Skeletal muscle tissue (tissue), 4 donors: ENCODE data around the gene MOSMO. TPM values are rescaled to one million over a fixed set of nuclear protein-coding genes. Genes with fewer than 3 reads are reported as not detected.

Source experiments
- H3K27ac ChIP-seq: one replicate; pipeline ENCODE4 v1.7.0; 2013; ENCODE audit warnings: mild to moderate bottlenecking, low read depth, low read length, inconsistent platforms
- H3K27me3 ChIP-seq, 3 donors: one replicate each; pipeline ENCODE4 v1.7.0; 2013; ENCODE audit warnings: low read length in 3 of 3; ENCODE audit not compliant: control insufficient read depth in 3 of 3, insufficient read depth in 3 of 3
- H3K36me3 ChIP-seq, 3 donors: one replicate each; pipeline ENCODE4 v1.7.0; 2013; ENCODE audit warnings: low read length in 3 of 3; ENCODE audit not compliant: control insufficient read depth in 3 of 3, insufficient read depth in 3 of 3
- H3K4me1 ChIP-seq, 3 donors: one replicate each; pipeline ENCODE4 v1.7.0; 2013; ENCODE audit warnings: low read length in 3 of 3, mild to moderate bottlenecking in 3 of 3; ENCODE audit not compliant: control insufficient read depth in 3 of 3, insufficient read depth in 3 of 3
- H3K4me3 ChIP-seq, 3 donors: one replicate each; pipeline ENCODE4 v1.7.0; 2013; ENCODE audit warnings: low read length in 3 of 3
- H3K9ac ChIP-seq, 3 donors: one replicate each; pipeline ENCODE4 v1.7.0; 2013; ENCODE audit warnings: low read length in 3 of 3, mild to moderate bottlenecking in 3 of 3, moderate library complexity in 2 of 3, low read depth in 1 of 3
- H3K9me3 ChIP-seq, 3 donors: one replicate each; pipeline ENCODE4 v1.7.0; 2013; ENCODE audit warnings: low read length in 3 of 3; ENCODE audit not compliant: control insufficient read depth in 3 of 3
- total RNA-seq: library from RNA; depleted of rRNA; stranded (reverse); fragments of >200 nt; gene quantifications from one replicate; pipeline ENCODE4 v1.2.3, GENCODE V29; 2014
- donor health status: Osteomylitis.

MOSMO gene
- total RNA-seq, 1 donor from 2014 or later: 14.1 TPM

GRCh38 chr16:22055881-22056280 is 48.0 kb downstream of the MOSMO start:
- Histone ChIP-seq H3K9me3 (no peaks in the 10 kb centered on the region), H3K27me3 (no peaks in the 10 kb centered on the region), H3K4me3 (no peak overlapping the region), H3K4me1 (no peaks in the 10 kb centered on the region), H3K9ac (no peak overlapping the region), H3K27ac (no peak overlapping the region), H3K36me3 (no peaks in the 10 kb centered on the region)

GRCh38 chr16:22063888-22064467 is 56.1 kb downstream of the MOSMO start:
- Histone ChIP-seq H3K36me3 (peaks cover 0 to 2% (median 0%) of the 10 kb centered on the region in 3 donors), H3K9me3 (no peaks in the 10 kb centered on the region), H3K27me3 (no peaks in the 10 kb centered on the region), H3K4me3 (no peak overlapping the region), H3K9ac (no peak overlapping the region), H3K4me1 (no peaks in the 10 kb centered on the region), H3K27ac (no peak overlapping the region)

GRCh38 chr16:22065252-22065651 is 57.3 kb downstream of the MOSMO start:
- H3K4me3 ChIP-seq: no peak overlapping the region

DNA sequence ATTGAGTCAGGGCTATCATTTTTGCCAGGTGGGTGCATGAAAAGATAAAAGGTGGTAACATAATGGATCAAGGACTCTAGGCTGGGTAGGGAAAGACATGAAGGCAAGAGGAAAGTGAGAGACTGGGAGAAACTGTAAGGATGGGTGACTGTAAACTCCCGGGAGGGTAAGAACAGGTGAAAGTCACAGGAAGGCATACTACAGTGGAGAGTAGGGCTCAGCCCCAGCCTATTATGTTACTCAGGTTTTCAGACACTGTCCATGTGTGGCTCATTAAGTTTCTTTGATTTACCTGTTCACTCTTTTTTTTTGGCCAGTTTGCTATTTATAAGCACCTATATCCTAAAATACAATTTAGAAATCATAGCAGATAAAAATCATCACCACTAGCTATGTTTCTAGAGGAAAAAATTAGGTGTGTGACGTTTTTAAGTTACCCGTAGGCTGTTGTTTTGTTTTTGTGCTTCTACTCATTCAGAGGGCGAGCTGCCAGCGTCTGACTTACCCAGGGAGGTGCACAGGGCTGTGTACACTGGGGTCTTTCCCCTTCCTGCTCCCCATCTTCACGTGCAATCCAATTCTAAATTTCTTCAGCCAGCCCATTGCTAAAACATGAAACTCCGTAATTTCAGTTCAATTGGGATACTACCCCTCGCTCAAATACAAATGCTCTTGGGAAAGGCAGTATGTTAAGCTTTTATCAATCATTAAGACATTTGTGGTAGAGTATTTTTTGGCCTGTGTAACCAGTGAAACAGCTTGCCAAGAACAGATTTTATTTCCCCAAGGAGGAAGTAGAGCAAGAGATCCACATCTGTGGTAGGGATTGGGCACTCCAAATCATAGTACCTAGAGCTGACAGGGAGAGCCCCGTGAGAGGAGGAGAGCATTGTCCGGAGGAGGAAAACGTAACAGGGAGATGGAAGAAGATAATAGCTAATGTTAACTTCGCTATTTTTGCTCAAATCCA is 62.7 kb downstream of the MOSMO start:
- Histone ChIP-seq H3K9ac (no peak overlapping the region), H3K27ac (no peak overlapping the region), H3K4me3 (no peak overlapping the region)

More at GRCh38 chr16:22065252-22065651, 57.3 kb downstream of the MOSMO start:
- Histone ChIP-seq H3K4me1 (peaks cover under 1 to 1% (median under 1%) of the 10 kb centered on the region in 3 donors), H3K27ac (no peak overlapping the region), H3K36me3 (peaks cover 0 to 2% (median 0%) of the 10 kb centered on the region in 3 donors), H3K9ac (no peak overlapping the region), H3K9me3 (no peaks in the 10 kb centered on the region), H3K27me3 (no peaks in the 10 kb centered on the region)

GRCh38 chr16:22071331-22071910 is 63.5 kb downstream of the MOSMO start:
- peaks cover 3 to 11% (median 7%) of the 10 kb centered on the region in 3 donors for H3K4me1 ChIP-seq
- H3K36me3 ChIP-seq: peaks cover 0 to under 1% (median 0%) of the 10 kb centered on the region in 3 donors
- no peak overlapping the region for H3K9ac ChIP-seq
- H3K27ac ChIP-seq: no peak overlapping the region
- H3K9me3 ChIP-seq: no peaks in the 10 kb centered on the region
- H3K27me3 ChIP-seq: no peaks in the 10 kb centered on the region
- H3K4me3 ChIP-seq: no peak overlapping the region

More for the DNA sequence above, 62.7 kb downstream of the MOSMO start:
- Histone ChIP-seq H3K4me1 (peaks cover 3 to 11% (median 7%) of the 10 kb centered on the region in 3 donors), H3K9me3 (no peaks in the 10 kb centered on the region), H3K36me3 (peaks cover 0 to 2% (median 0%) of the 10 kb centered on the region in 3 donors), H3K27me3 (no peaks in the 10 kb centered on the region)

DNA sequence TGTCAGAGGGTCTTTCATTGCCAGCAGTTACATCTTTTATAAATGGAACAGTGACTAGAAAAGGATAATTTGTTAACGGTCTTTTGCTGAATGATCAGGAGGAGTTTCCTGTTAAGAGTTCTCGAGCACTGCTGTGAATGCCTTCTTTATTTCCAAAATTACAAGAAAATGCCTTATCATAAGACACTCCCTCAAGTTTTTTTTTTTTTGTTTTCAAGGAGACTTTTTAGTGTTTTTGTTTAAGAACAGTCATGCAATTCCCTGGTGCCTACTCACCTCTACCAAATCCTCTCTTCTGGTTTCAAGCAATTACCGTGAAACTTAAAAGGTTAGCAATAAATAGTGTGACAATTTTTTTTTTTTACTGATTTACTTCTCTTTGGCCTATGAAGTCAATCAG is 65.4 kb downstream of the MOSMO start:
- no peak overlapping the region for H3K9ac ChIP-seq
- peaks cover 3 to 11% (median 7%) of the 10 kb centered on the region in 3 donors for H3K4me1 ChIP-seq
- no peaks in the 10 kb centered on the region for H3K27me3 ChIP-seq
- no peak overlapping the region for H3K27ac ChIP-seq
- no peak overlapping the region for H3K4me3 ChIP-seq
- no peaks in the 10 kb centered on the region for H3K36me3 ChIP-seq
- no peaks in the 10 kb centered on the region for H3K9me3 ChIP-seq

DNA sequence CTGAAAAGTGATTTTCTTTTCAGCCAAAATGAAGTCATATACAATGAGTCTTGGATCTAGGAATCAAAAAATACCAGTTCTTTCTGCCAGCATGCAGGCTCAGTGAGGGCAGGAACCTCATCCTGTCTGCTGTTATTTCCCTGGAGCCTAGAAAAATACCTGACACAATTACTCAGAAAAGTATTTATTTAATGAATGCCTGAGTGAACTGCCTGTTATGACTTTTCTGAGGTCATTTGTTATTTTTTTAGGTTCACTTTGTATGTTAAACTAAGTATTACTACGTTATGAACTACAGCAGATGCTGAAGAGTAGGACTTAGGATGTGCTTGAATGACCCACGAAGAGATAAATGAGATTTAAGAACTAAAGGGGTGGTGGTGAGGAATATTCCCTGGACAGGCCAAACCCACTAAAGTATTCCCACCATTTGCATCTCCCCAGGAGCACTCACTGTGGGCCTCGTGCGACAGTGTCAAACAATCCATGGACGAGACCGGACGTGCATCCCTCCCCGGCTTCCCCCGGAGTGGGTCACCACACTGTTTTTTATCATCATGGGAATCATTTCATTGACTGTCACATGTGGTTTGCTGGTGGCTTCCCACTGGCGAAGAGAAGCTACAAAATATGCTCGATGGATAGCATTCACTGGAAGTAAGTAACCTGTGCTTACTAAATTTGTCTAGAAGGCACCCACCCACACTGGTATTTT is 67.3 kb downstream of the MOSMO start:
- Histone ChIP-seq H3K27ac (no peak overlapping the region), H3K4me1 (peaks cover 3 to 11% (median 7%) of the 10 kb centered on the region in 3 donors), H3K36me3 (no peaks in the 10 kb centered on the region), H3K9ac (no peak overlapping the region), H3K27me3 (no peaks in the 10 kb centered on the region), H3K4me3 (no peak overlapping the region), H3K9me3 (no peaks in the 10 kb centered on the region)

- H3K9ac ChIP-seq: no peak overlapping the region
- H3K36me3 ChIP-seq: no peaks in the 10 kb centered on the region
- H3K9me3 ChIP-seq: no peaks in the 10 kb centered on the region
- no peaks in the 10 kb centered on the region for H3K27me3 ChIP-seq
- H3K27ac ChIP-seq: no peak overlapping the region
- no peak overlapping the region for H3K4me3 ChIP-seq
- peaks cover 0 to 7% (median 2%) of the 10 kb centered on the region in 3 donors for H3K4me1 ChIP-seq
These were observed 67.9 kb downstream of the MOSMO start for GRCh38 chr16:22075776-22076175.

DNA sequence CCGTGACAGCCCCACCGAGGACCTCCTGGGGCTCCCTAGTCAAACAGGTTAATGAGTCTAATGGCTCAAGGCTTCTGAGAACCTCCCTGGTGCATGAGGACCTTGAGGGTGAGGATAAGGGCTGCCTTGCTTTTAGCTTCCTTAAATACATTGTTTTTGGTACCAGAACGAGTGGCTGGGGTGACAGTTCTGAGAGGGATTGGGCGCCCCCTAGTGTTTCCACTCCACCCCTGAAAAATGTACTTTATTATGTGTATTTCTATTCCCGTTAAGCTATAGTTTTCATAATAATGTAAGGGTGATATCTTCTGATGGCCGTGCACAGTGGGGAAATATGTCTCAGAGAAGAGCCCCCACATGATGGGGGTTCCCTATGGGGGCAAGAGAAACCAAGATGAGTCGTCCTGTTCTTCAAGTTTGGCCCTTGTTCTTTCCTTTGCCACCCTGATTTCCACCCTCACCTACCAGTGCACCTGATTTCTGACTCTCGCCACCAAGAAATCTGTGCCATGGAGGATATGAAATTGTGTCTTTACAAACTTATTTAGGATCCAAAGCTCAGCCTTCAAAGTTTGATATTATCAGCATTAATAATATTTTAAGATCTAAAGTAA is 69.9 kb downstream of the MOSMO start:
- H3K9ac ChIP-seq: peak overlapping the region in 1 of 3 donors; percentile 38
- H3K4me3 ChIP-seq: no peak overlapping the region

More for the DNA sequence above, 69.9 kb downstream of the MOSMO start:
- Histone ChIP-seq H3K9me3 (no peaks in the 10 kb centered on the region), H3K27me3 (no peaks in the 10 kb centered on the region), H3K36me3 (no peaks in the 10 kb centered on the region), H3K27ac (no peak overlapping the region), H3K4me1 (no peaks in the 10 kb centered on the region)
